CD4-positive, alpha-beta T cell treated with Interleukin-10 for 1 hour (primary cell): ENCODE results near the gene MYL5.
"Not testable (repeated sequence)": the region's sequence is repeated elsewhere in the genome, so short reads cannot be mapped to it uniquely, and the experiment has no call there.

Experiments used
- DNase-seq: peaks from one replicate; pipeline ENCODE4 v3.0.0-alpha.2; 2020

MYL5 gene, protein sequence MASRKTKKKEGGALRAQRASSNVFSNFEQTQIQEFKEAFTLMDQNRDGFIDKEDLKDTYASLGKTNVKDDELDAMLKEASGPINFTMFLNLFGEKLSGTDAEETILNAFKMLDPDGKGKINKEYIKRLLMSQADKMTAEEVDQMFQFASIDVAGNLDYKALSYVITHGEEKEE

DNA sequence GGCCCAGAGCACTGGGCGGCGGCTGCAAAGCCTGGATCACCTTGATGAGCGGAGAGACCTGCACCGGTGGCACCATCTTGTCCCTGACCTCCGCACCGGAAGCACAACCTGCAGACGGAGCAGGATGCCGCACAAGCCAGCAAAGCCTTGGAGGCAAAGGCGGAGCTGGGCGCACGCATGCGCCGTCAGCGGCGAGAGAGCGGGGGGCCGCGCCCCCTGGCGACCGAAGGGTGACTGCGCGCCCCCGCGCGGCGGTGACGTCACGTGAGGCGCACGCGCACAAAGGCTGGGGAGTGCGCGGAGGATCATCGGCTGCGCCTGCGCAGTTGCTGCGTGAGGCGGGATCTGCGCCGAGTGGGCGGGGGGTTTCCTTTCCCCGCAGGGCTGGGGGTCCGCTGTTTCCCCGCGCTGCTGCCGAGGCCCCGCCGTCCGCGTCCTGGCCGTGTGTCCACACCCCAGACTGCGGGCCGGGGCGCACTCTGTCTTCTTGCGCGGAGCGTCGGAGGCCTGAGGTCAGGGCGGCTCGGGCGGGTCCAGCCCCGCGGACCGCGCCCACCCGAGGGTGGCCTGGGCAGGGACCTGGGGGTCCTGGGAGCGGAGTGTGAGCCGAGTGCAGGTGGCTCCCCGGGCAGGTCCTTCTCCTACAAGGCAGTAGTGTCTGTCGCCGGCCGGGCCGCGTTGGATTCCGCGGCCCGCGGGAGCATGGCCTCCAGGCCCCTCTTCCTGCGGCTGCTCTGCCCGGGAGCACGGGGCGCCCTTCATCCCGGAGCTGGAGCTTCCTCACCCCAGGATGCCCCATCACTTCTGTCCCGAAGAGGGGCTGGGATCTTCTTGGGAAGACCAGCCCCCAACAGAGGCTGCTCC lies at the start of gene MYL5, which contains the start of gene ATP5ME:
Gene MYL5, plus strand, starts transcription at position 371 of the 864 bp plus-strand sequence. CDS start 3,485 bp downstream, outside the sequence.
Gene ATP5ME, minus strand, starts transcription at position 105 of the 864 bp plus-strand sequence. Its CDS starts 29 bp downstream, at position 76.
- DNase-seq, result peak; percentile 97

GRCh38 chr4:624705-625590 lies 49.4 kb upstream of the MYL5 start, which contains the start of gene PDE6B:
TSS of gene PDE6B (plus strand) at chr4:625573. CDS start at chr4:625627, 54 bp downstream.
- DNase-seq, result no peak

GRCh38 chr4:625631-626161 lies 48.6 kb upstream of the MYL5 start:
- DNase-seq, result no peak

- no peak for DNase-seq
Measured at GRCh38 chr4:626201-627091, 47.9 kb upstream of the MYL5 start.

- no peak for DNase-seq
Measured at GRCh38 chr4:627347-628125, 46.8 kb upstream of the MYL5 start.

- DNase-seq, result no peak
Measured at GRCh38 chr4:628311-628741, 46.0 kb upstream of the MYL5 start.

GRCh38 chr4:628821-629635 lies 45.3 kb upstream of the MYL5 start:
- DNase-seq, result no peak

GRCh38 chr4:629636-629914 lies 44.8 kb upstream of the MYL5 start:
- DNase-seq, result no peak

- DNase-seq, result no peak
Measured at GRCh38 chr4:629915-630641, 44.3 kb upstream of the MYL5 start.

GRCh38 chr4:630656-631055 lies 43.7 kb upstream of the MYL5 start:
- no peak for DNase-seq

DNA sequence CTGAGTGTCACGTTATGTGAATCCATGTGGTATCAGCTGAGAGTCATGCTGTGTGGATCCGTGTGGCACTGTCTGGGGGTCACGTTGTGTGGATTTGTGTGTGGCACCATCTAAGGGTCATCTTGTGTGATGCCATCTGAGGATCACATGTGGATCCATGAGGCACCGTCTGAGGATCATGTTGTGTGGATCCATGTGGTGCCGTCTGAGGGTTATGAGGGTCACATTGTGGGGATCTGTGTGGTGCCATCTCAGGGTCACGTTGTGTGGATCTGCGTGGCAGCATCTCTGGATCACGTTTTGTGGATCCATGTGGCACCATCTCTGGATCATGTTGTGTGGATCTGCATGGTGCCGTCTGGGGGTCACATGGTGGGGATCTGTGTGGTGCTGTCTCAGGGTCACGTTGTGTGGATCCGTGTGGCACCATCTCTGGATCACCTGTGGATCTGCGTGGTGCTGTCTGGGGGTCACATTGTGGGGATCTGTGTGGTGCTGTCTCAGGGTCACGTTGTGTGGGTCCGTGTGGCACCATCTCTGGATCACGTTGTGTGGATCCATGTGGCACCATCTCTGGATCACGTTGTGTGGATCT lies 42.0 kb upstream of the MYL5 start:
- DNase-seq, result no peak

DNA sequence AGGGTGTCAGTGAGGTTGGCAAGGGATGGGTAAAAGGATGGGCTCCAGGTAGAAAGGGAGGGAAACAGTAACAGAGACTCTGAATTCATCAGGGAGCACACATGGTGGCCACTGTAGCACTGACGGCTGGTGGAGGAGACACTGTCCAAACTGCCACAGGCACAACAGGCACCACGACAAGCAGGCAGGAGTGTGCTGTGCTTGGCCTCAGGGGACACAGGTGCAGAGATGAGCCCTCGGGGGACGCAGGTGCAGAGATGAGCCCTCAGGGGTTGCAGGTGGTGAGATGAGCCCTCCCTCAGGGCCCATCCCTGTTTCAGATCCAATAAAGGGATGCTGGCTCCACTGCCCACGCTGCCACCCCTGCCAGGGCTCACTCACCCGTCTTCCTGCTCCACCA lies 41.4 kb upstream of the MYL5 start:
- no peak for DNase-seq

GRCh38 chr4:633406-633805 lies 40.9 kb upstream of the MYL5 start:
- no peak for DNase-seq

- no peak for DNase-seq
Measured at GRCh38 chr4:633976-634598, 40.3 kb upstream of the MYL5 start.

DNA sequence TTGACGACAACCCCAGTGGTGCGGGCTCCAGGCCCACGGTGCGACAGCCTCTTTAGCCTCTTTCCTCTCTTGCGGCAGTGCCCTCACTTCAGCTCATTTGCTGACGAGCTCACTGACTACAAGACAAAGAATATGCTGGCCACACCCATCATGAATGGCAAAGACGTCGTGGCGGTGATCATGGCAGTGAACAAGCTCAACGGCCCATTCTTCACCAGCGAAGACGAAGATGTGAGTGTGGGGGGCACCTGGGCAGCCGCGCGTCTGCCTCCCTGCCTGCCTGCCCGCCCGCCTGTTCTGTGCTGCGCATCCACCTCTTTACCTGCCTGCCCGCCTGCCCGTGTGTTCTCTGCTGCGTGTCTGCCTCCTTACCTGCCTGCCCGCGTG lies 39.8 kb upstream of the MYL5 start:
- no peak for DNase-seq

DNA sequence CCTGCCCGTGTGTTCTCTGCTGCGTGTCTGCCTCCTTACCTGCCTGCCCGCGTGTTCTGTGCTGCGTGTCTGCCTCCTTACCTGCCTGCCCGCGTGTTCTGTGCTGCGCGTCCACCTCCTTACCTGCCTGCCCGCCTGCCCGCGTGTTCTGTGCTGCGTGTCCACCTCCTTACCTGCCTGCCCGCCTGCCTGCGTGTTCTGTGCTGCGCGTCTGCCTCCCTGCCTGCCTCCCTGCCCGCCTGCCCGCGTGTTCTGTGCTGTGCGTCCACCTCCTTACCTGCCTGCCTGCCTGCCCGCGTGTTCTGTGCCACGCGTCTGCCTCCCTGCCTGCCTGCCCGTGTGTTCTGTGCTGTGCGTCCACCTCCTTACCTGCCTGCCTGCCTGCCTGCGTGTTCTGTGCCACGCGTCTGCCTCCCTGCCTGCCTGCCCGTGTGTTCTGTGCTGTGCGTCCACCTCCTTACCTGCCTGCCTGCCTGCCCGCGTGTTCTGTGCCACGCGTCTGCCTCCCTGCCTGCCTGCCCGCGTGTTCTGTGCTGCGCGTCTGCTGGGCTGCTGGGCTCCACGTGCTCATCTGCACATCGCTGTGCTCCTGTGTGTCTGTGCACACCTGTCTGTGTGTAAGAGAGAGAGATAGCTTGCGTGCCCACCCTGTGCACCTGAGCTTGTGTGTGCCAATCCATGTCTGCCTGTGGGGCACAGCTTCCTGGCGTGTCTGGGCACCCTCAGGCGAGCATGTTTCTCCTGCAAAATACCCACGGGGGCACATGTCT lies 39.1 kb upstream of the MYL5 start:
- not testable (repeated sequence) for DNase-seq

DNA sequence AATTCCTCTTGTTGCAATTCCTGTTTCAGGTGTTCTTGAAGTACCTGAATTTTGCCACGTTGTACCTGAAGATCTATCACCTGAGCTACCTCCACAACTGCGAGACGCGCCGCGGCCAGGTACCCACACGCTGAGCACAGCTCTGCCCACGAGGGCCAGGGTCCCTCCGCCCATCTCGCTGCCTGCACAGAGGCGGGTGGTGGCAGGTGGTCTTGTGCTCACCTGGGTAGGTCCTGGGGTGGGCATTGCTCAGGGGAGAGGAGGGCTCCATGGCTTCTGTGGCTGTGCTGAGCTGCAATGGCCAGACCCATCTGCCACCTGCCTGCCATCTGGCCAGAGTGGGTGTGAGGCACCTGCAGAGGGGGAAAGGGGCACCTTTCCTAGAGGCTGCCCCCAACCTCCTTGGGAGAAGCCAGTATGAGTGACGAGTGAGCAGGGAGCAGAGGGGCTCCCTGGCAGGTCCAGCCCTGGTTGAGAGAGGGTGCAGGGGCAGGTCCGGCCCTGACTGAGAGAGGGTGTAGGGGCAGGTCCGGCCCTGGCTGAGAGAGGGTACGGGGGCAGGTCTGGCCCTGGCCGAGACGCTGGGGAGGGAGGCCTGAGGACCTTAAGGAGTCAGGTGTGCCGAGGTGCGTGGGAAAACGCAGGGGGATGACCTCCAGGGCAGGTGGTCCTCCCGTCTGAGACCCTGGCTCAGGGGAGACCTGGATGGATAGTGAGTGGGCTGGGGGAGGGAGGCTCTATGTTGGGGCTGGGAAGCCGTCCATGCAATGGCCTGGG lies 38.3 kb upstream of the MYL5 start:
- DNase-seq, result no peak
